GM18858 (cell line): ENCODE measurements around the gene VPS13A.

Experiments used
- ATAC-seq: cut with Tn5 transposase; IDR thresholded peaks from one replicate; pipeline ENCODE4 v1.9.1; 2021; ENCODE audit not compliant: unreplicated experiment

The VPS13A gene

GRCh38 chr9:77454663-77455062 lies 277.3 kb downstream of the VPS13A start:
- ATAC-seq = no peak

- no peak for ATAC-seq
Measured at GRCh38 chr9:77455312-77455927, 278.1 kb downstream of the VPS13A start.

DNA sequence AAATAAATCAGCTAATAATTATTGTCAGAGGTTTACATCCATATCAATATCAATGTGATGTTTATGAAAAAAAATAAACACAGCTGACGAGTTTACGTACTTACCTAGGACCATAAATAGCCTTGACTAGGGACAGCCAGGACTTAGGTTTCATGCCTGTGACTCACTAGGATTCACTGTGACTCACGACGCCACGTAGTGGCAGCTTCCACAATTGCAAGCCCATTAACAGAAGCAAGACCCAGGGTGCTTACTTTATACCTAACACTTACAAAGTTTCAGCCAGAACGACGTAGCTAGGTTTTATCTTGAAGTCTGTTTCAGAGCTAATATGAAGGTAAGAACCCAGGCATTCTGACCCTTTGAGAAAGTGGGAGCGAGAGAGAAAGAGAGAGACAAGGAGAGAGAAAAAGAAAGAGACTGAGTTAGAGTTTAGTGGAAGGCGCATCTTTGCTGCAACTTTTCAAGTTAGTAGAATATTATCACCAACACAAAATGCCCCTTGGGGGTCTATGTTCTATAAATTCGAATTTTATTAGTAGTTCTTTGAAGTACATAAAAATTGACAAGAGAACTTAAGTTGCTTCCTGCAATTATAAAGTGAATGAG lies 279.6 kb downstream of the VPS13A start:
- ATAC-seq = peak; percentile 89

DNA sequence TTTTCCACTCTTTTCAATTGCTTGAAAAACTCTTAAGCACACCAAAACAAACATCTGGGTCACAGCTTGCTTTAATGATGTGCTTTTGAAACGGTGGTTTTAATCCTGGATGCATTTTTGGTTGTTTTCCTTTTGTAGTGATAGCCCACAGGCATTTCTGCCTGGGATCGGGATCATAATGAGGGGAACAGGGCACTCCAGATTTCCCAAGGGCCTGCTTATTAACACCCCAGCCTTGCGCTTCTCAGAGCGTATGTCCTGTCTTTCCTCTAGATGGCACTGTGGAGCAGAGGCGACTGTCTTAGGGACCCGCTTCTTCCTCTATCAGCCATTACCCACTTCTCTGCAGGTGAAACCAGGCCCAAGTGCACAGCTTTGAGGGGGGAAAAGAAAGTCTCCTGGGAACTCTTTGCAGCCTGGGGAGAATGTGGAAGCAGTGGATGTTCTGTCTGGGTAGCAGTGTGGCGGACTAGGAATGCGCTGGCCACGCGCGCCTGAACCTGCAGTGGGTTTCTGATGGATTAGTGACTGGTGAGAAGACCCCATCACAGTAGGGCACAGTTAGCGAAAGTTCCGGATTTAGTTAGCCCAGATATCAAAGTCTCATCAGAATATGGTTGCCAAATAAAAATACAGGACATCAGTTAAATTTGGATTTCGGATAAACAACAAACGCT lies 280.7 kb downstream of the VPS13A start:
- ATAC-seq = peak; percentile 83

- no peak for ATAC-seq
Measured at GRCh38 chr9:77460938-77461337, 283.6 kb downstream of the VPS13A start.

- ATAC-seq = no peak
Measured at GRCh38 chr9:77462066-77462465, 284.7 kb downstream of the VPS13A start.

DNA sequence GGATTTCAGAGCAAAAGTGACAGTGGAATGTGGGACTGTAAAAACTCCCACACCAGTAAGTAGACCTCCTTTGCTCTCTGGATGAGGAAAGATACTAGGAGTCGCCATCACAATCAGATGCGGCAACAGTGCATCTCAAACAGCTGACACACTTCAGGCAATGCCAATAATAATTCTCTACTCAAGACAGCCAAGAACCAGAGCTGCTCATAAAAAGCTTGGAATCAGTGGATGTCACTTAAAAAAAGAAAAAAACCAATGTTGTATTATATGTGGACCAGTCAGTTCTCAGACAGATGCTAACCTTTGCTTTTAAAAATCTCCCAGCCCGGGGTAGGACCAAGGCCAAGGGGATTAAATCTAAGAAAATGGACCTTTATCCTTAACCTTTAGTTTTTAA lies 285.8 kb downstream of the VPS13A start:
- no peak for ATAC-seq

- ATAC-seq = no peak
Measured at GRCh38 chr9:77464661-77465060, 287.3 kb downstream of the VPS13A start.

DNA sequence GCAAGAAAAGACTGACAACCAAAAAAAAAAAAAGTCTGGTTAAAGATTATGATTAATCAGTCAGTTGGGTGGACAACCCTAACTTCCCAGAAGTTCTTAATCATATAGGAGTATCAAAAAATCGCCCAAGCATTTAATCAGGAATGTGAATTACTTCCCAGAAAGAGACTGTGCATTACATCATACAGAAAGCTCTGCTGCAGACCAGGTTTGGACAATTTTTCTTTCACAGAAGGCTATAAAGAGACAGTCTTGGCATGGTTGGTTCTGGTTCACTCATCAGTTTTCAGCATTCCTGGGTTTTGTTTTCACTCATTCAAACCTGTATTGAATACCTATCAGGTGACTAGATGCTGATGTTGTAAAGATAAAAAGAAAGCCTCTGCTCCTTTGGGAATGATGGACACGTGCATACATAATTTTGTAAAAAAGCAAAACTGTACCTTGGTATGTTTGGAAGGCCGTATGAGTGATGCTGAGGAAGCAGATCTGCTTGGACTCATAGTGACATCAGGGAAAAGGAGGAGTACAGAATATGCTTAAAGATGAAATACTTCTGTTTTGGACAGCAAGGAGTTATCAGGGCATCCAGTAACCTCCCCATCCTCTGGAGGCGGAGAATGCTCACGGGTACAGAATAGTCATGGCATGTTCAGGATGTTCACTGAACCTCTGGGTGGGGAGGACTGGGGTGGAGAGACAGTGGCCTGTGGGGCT lies 292.3 kb downstream of the VPS13A start:
- ATAC-seq = no peak
